H1 (cell line): ENCODE measurements around the gene RBBP8. TPM values are rescaled to one million over a fixed set of nuclear protein-coding genes. Genes with fewer than 3 reads are reported as not detected.

Experiments
- CTCF ChIA-PET: fragments of 300-600 bp; sonication (Branson Sonifier 250); formaldehyde crosslinking; loops from one replicate; lab custom pipeline; 2021; ENCODE audit not compliant: partially characterized antibody; lab: Charles Lee
- POLR2A ChIA-PET: fragments of 300-600 bp; sonication (Branson Sonifier 250); formaldehyde crosslinking; loops from one replicate; lab custom pipeline; 2021; ENCODE audit warnings: inconsistent platforms; ENCODE audit not compliant: partially characterized antibody; lab: Charles Lee
- DNase-seq, 2 experiments: peaks; one replicate each; pipeline versions ENCODE4 v3.0.0 to v3.0.0-alpha.2; 2010 to 2022; ENCODE audit warnings: low spot score in 2 of 2, low read depth in 1 of 2, mixed read lengths in 1 of 2
- FAIRE-seq: peaks from 2 replicates; lab custom pipeline; 2011; peaks lifted over from hg19 to GRCh38; lab: Jason Lieb, UNC
- H2AFZ ChIP-seq: 2 replicates; pipeline ENCODE4 v1.8.1; 2012; ENCODE audit warnings: low read length, inconsistent platforms
- H2AK5ac ChIP-seq: 2 replicates; pipeline ENCODE4 v1.6.1; 2013; ENCODE audit warnings: low read depth, low read length
- H2BK120ac ChIP-seq: replicated peaks from 2 replicates; pipeline ENCODE3; 2013; ENCODE audit warnings: low read depth, low read length, inconsistent platforms
- H2BK12ac ChIP-seq: 2 replicates; pipeline ENCODE4 v1.6.1; 2013; ENCODE audit warnings: low read depth, low read length
- H2BK15ac ChIP-seq: 2 replicates; pipeline ENCODE4 v1.6.1; 2013; ENCODE audit warnings: low read length
- H2BK20ac ChIP-seq: 2 replicates; pipeline ENCODE4 v1.6.1; 2013; ENCODE audit warnings: low read length
- H2BK5ac ChIP-seq: 2 replicates; pipeline ENCODE4 v1.6.1; 2013; ENCODE audit warnings: low read depth, low read length
- H3K14ac ChIP-seq: 2 replicates; pipeline ENCODE4 v1.6.1; 2013; ENCODE audit warnings: inconsistent platforms; ENCODE audit not compliant: insufficient read length
- H3K18ac ChIP-seq: 2 replicates; pipeline ENCODE4 v1.6.1; 2013; ENCODE audit warnings: low read length; ENCODE audit errors: extremely low read depth
- H3K23ac ChIP-seq: 2 replicates; pipeline ENCODE4 v1.6.1; 2013; ENCODE audit warnings: inconsistent platforms; ENCODE audit not compliant: insufficient read length
- H3K23me2 ChIP-seq: 2 replicates; pipeline ENCODE4 v1.6.1; 2013; ENCODE audit warnings: low read depth, low read length
- H3K27ac ChIP-seq: 2 replicates; pipeline ENCODE4 v1.6.1; 2011; ENCODE audit warnings: low read depth, low read length, inconsistent platforms
- H3K27me3 ChIP-seq, 4 experiments: replicated peaks in 1 of 4; 1 replicate in 1 of 4; 2 replicates in 3 of 4; pipeline versions ENCODE4 v1.6.1 to v1.8.1; 2011 to 2013; ENCODE audit warnings: low read length in 3 of 4, mild to moderate bottlenecking in 3 of 4, inconsistent platforms in 2 of 4, mixed read lengths in 2 of 4, moderate library complexity in 1 of 4; ENCODE audit not compliant: control insufficient read depth in 3 of 4, insufficient read depth in 3 of 4; ENCODE audit errors: extremely low read depth in 1 of 4
- H3K36me3 ChIP-seq, 4 experiments: 2 replicates each; pipeline versions ENCODE4 v1.6.1 to v1.8.1; 2011 to 2013; ENCODE audit warnings: mild to moderate bottlenecking in 4 of 4, low read length in 3 of 4, moderate library complexity in 2 of 4, control low read depth in 1 of 4, inconsistent platforms in 1 of 4; ENCODE audit not compliant: insufficient read depth in 4 of 4, control insufficient read depth in 2 of 4
- H3K4ac ChIP-seq: replicated peaks from 2 replicates; pipeline ENCODE3; 2013; ENCODE audit warnings: low read length, low read depth, mixed read lengths, inconsistent platforms; ENCODE audit not compliant: insufficient read length
- H3K4me1 ChIP-seq, 4 experiments: replicated peaks in 1 of 4; 1 replicate in 1 of 4; 2 replicates in 3 of 4; pipeline versions ENCODE4 v1.6.1 to v1.8.1; 2011 to 2013; ENCODE audit warnings: low read length in 3 of 4, inconsistent platforms in 2 of 4, mixed read lengths in 1 of 4; ENCODE audit not compliant: insufficient read depth in 4 of 4, control insufficient read depth in 3 of 4
- H3K4me2 ChIP-seq, 2 experiments: 2 replicates each; pipeline versions ENCODE4 v1.6.1 to v1.8.1; 2011 to 2013; ENCODE audit warnings: low read depth in 2 of 2, low read length in 2 of 2, control low read depth in 1 of 2, inconsistent platforms in 1 of 2, mild to moderate bottlenecking in 1 of 2; ENCODE audit not compliant: insufficient read depth in 1 of 2
- H3K4me3 ChIP-seq, 4 experiments: fragments of 200-600, 300-600 bp in 1 of 4; sonication (generic), shearing (Covaris generic), sonication (Bioruptor Twin) in 1 of 4; 2 replicates each; pipeline versions ENCODE4 v1.5.1 to v1.8.1; 2011 to 2016; ENCODE audit warnings: low read length in 4 of 4, low read depth in 3 of 4, control low read depth in 2 of 4, inconsistent platforms in 2 of 4, mild to moderate bottlenecking in 2 of 4, mixed read lengths in 1 of 4, moderate library complexity in 1 of 4; ENCODE audit not compliant: insufficient read depth in 2 of 4; ENCODE audit errors: extremely low read depth in 1 of 4
- H3K56ac ChIP-seq: replicated peaks from 2 replicates; pipeline ENCODE3; 2013; ENCODE audit warnings: low read depth, mild to moderate bottlenecking, mixed read lengths, low read length, inconsistent platforms; ENCODE audit not compliant: insufficient read length
- H3K79me1 ChIP-seq: 2 replicates; pipeline ENCODE4 v1.6.1; 2013; ENCODE audit warnings: low read depth, low read length, control low read depth
- H3K79me2 ChIP-seq, 2 experiments: 2 replicates each; pipeline versions ENCODE4 v1.6.1 to v1.8.1; 2012 to 2013; ENCODE audit warnings: low read length in 2 of 2, mild to moderate bottlenecking in 2 of 2, inconsistent platforms in 1 of 2; ENCODE audit not compliant: insufficient read depth in 2 of 2, control insufficient read depth in 1 of 2
- H3K9ac ChIP-seq, 4 experiments: replicated peaks in 1 of 4; 1 replicate in 1 of 4; 2 replicates in 3 of 4; pipeline versions ENCODE4 v1.6.1 to v1.8.1; 2011 to 2013; ENCODE audit warnings: low read depth in 3 of 4, low read length in 3 of 4, control low read depth in 2 of 4, mild to moderate bottlenecking in 2 of 4, moderate library complexity in 2 of 4, inconsistent platforms in 1 of 4; ENCODE audit errors: extremely low read depth in 1 of 4
- H3K9me3 ChIP-seq, 2 experiments: 2 replicates each; pipeline versions ENCODE4 v1.6.1 to v1.8.1; 2012 to 2013; ENCODE audit warnings: mild to moderate bottlenecking in 2 of 2, moderate library complexity in 2 of 2, control low read depth in 1 of 2, inconsistent platforms in 1 of 2, low read depth in 1 of 2, low read length in 1 of 2, mixed read lengths in 1 of 2; ENCODE audit not compliant: insufficient read depth in 2 of 2
- H4K20me1 ChIP-seq, 2 experiments: replicated peaks in 1 of 2; 2 replicates each; pipeline versions ENCODE3 to v1.8.1; 2011 to 2013; ENCODE audit warnings: inconsistent platforms in 2 of 2, low read length in 2 of 2, mild to moderate bottlenecking in 1 of 2; ENCODE audit not compliant: insufficient read depth in 2 of 2, control insufficient read depth in 1 of 2
- H4K5ac ChIP-seq: 2 replicates; pipeline ENCODE4 v1.6.1; 2013; ENCODE audit warnings: low read length, low read depth, mixed read lengths, inconsistent platforms; ENCODE audit not compliant: insufficient read length
- H4K8ac ChIP-seq: 2 replicates; pipeline ENCODE4 v1.8.0; 2013; ENCODE audit warnings: mild to moderate bottlenecking, moderate library complexity, low read length, inconsistent platforms; ENCODE audit not compliant: insufficient read depth; ENCODE audit errors: extremely low read depth
- H4K91ac ChIP-seq: replicated peaks from 2 replicates; pipeline ENCODE3; 2013; ENCODE audit warnings: low read length, mixed read lengths, inconsistent platforms; ENCODE audit not compliant: insufficient read length
- BACH1 ChIP-seq: IDR thresholded peaks from 2 replicates; pipeline ENCODE4 v1.6.1; 2012; ENCODE audit warnings: low read length, improper control_type of control experiment
- CBX8 ChIP-seq: fragments of 300-800, 300-1000 bp; sonication (generic); IDR thresholded peaks from 2 replicates; pipeline ENCODE4 v1.7.1; 2016; ENCODE audit warnings: low read depth, low read length, borderline replicate concordance
- CREB1 ChIP-seq: IDR thresholded peaks from 2 replicates; pipeline ENCODE4 v1.6.1; 2012; ENCODE audit warnings: inconsistent platforms
- EP300 ChIP-seq, 2 experiments: IDR thresholded peaks; 1 replicate in 1 of 2; 2 replicates in 1 of 2; pipeline ENCODE4 v1.6.1; 2011 to 2012; ENCODE audit warnings: low read depth in 2 of 2, low read length in 2 of 2, mild to moderate bottlenecking in 2 of 2, borderline replicate concordance in 1 of 2, inconsistent platforms in 1 of 2, moderate library complexity in 1 of 2
- EZH2 ChIP-seq: fragments of 200-600 bp; sonication (generic); IDR thresholded peaks from 2 replicates; pipeline ENCODE4 v1.7.1; 2012; ENCODE audit warnings: low read depth, mild to moderate bottlenecking, moderate library complexity, low read length, inconsistent platforms; ENCODE audit not compliant: severe bottlenecking
- FOSL1 ChIP-seq: IDR thresholded peaks from 2 replicates; pipeline ENCODE4 v1.6.1; 2011; ENCODE audit warnings: mild to moderate bottlenecking, low read depth, low read length, moderate library complexity; ENCODE audit not compliant: insufficient read depth
- HDAC2 ChIP-seq, 2 experiments: fragments of 300-600 bp in 1 of 2; sonication (generic) in 1 of 2; IDR thresholded peaks; 2 replicates each; pipeline ENCODE4 v1.6.1; 2011 to 2012; ENCODE audit warnings: low read depth in 2 of 2, low read length in 2 of 2, mild to moderate bottlenecking in 2 of 2, moderate library complexity in 2 of 2, borderline replicate concordance in 1 of 2, inconsistent platforms in 1 of 2
- POLR2AphosphoS5 ChIP-seq: IDR thresholded peaks from 2 replicates; pipeline ENCODE4 v1.6.1; 2011; ENCODE audit warnings: low read depth, low read length
- RAD21 ChIP-seq, 2 experiments: IDR thresholded peaks in 1 of 2; conservative IDR thresholded peaks in 1 of 2; 2 replicates each; pipeline ENCODE4 v1.6.1; 2011; ENCODE audit warnings: low read depth in 2 of 2, low read length in 2 of 2, improper control_type of control experiment in 1 of 2, inconsistent platforms in 1 of 2, mild to moderate bottlenecking in 1 of 2, moderate library complexity in 1 of 2
- RFX5 ChIP-seq: IDR thresholded peaks from 2 replicates; pipeline ENCODE4 v1.6.1; 2011; ENCODE audit warnings: low read depth, low read length, improper control_type of control experiment, borderline replicate concordance
- SAP30 ChIP-seq: fragments of 300-600 bp; sonication (generic); IDR thresholded peaks from 2 replicates; pipeline ENCODE4 v1.7.1; 2012; ENCODE audit warnings: low read length, moderate library complexity, mild to moderate bottlenecking, inconsistent platforms; ENCODE audit not compliant: insufficient read depth, insufficient replicate concordance
- WGBS, 2 experiments: shearing (Covaris generic) in 1 of 2; methylation state at CpG; one replicate each; pipeline versions ENCODE4 v1.1.6 to v1.1.7; 2013 to 2015; ENCODE audit warnings: low lambda C conversion rate in 2 of 2, mixed read lengths in 2 of 2, inconsistent platforms in 1 of 2, low coverage in 1 of 2, missing lambda C conversion rate in 1 of 2; ENCODE audit not compliant: insufficient replicate concordance in 2 of 2, insufficient coverage in 1 of 2, insufficient read length in 1 of 2; ENCODE audit errors: extremely low coverage in 1 of 2, missing lambda C conversion rate in 1 of 2; 5-methylcytosine and 5-hydroxymethylcytosine counted together
- polyA plus RNA-seq, 7 experiments: library from polyadenylated mRNA; depleted of rRNA in 3 of 7; stranded (reverse) in 5 of 7; unstranded in 2 of 7; fragments of >200 nt in 5 of 7; fragments of 200-250 nt in 2 of 7; gene quantifications; 1 replicate in 5 of 7; 2 replicates in 1 of 7; 4 replicates in 1 of 7; pipeline versions ENCODE4 v1.2.1 to v1.2.3, GENCODE V29; 2011 to 2013; ENCODE audit warnings: missing spikeins in 2 of 7, mixed read lengths in 2 of 7
- total RNA-seq: library from RNA; stranded (reverse); fragmentation: NEBNext Ultra II Directional; extraction: Animal tissue kit (Norgen Biotek cat#: 25700); gene quantifications from 2 replicates; pipeline ENCODE4 v1.2.1, GENCODE V29; 2021

RBBP8 gene
- total and polyA plus RNA-seq, 2 of the 8 experiments (the other 6 are each of a cell fraction or from before 2014, with no cell fraction given), result 16.1 to 65.8 TPM

DNA sequence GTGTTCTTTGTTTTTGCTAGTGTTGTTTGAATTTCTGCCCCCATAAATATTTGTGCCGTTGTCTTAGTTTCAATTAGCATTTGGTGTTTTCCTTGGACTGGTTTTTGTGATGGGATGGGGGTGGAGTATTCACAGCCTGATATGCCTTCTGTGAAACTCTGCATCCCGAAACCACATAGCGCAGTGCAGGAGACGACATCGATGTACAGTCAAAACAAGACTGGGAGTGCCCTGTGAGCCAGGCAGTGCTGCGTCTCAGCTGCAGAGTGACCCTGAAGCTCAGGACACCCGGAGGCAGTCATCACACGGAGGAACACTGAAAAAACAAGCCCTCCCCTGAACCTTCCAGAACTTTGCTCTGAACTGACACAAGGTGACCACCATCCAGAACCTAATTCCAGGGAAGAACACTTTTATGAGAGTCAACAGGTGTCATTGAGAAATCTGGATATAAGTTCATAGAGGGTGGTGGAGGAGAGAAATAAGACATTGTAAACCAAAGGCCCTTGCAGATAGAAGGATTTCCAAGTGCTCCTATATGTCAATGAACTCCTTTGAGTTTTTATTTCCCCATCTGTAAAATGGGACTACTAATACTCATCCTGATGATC lies 141.0 kb downstream of the RBBP8 start:
- no peaks in the 10 kb centered on the region for H3K23me2 ChIP-seq
- POLR2A ChIA-PET, result no interaction called here
- no peak overlapping the region for H4K91ac ChIP-seq
- H3K9me3 ChIP-seq, result no peaks in the 10 kb centered on the region
- H2BK20ac ChIP-seq, result no peak overlapping the region
- CTCF ChIA-PET, result interaction anchor here (0.8 to 1.2 kb wide), 5 partner anchors 8 to 340 kb away, joined by 3 to 5 read pairs (median 3); no protein-coding TSS in a partner anchor
- H3K4me3 ChIP-seq, result no peak overlapping the region
- H3K4me2 ChIP-seq, result no peak overlapping the region
- no peak overlapping the region for H3K4ac ChIP-seq
- H3K9ac ChIP-seq, result no peak overlapping the region
- no peak overlapping the region for H3K14ac ChIP-seq
- no peak overlapping the region for H3K56ac ChIP-seq
- H3K27me3 ChIP-seq, result no peaks in the 10 kb centered on the region
- DNase-seq, result no peak
- H2AFZ ChIP-seq, result no peak overlapping the region
- no peak overlapping the region; the same call in 1 of the 2 replicates for H4K8ac ChIP-seq
- H2BK15ac ChIP-seq, result no peak overlapping the region
- H4K5ac ChIP-seq, result no peak overlapping the region
- no peaks in the 10 kb centered on the region for H4K20me1 ChIP-seq
- H3K79me2 ChIP-seq, result no peaks in the 10 kb centered on the region
- no peaks in the 10 kb centered on the region for H3K36me3 ChIP-seq
- FAIRE-seq, result no peak
- WGBS, 2 experiments, result 92% methylated on average over 8 of the region's 8 CpGs; no CpG with 5 or more reads in 1 of the 2 experiments
- H3K23ac ChIP-seq, result no peak overlapping the region
- H2AK5ac ChIP-seq, result no peak overlapping the region
- H2BK12ac ChIP-seq, result no peak overlapping the region
- no peak overlapping the region for H2BK120ac ChIP-seq
- H3K27ac ChIP-seq, result no peak overlapping the region
- H3K79me1 ChIP-seq, result no peaks in the 10 kb centered on the region
- no peak overlapping the region for H2BK5ac ChIP-seq
- H3K4me1 ChIP-seq, result no peaks in the 10 kb centered on the region; a peak in 1 of 7 replicates
- no peak overlapping the region for H3K18ac ChIP-seq
- no peak for TF ChIP-seq CBX8
- TF ChIP-seq CREB1, result no peak
- no peak for TF ChIP-seq RAD21 (IDR thresholded peaks at IDR 0.05 in 1 of 2, conservative IDR thresholded peaks at IDR 0.05 in 1 of 2; ENCODE audit: low read depth in 2 of 2, low read length in 2 of 2)
- TF ChIP-seq FOSL1, result no peak
- no peak for TF ChIP-seq RFX5
- no peak for TF ChIP-seq SAP30
- no peak for TF ChIP-seq POLR2AphosphoS5
- no peak for TF ChIP-seq BACH1
- TF ChIP-seq EP300 (IDR thresholded peaks at IDR 0.05; ENCODE audit: borderline replicate concordance in 1 of 2, low read depth in 2 of 2, low read length in 2 of 2), result no peak
- no peak for TF ChIP-seq EZH2
- no peak for TF ChIP-seq HDAC2 (IDR thresholded peaks at IDR 0.05; ENCODE audit: borderline replicate concordance in 1 of 2, low read depth in 2 of 2, low read length in 2 of 2)
